Activated T-cell treated with anti-CD3 and anti-CD28 coated beads for 24 hours (primary cell): ENCODE results near the gene VMP1.
"Not testable (repeated sequence)": the region's sequence is repeated elsewhere in the genome, so short reads cannot be mapped to it uniquely, and the experiment has no call there.

Experiments
- DNase-seq: peaks from one replicate; pipeline ENCODE4 v3.0.0-alpha.2; 2020; ENCODE audit warnings: low read depth

VMP1 gene

GRCh38 chr17:59863616-59864015 is 156.2 kb downstream of the VMP1 start:
- no peak for DNase-seq

GRCh38 chr17:59869941-59870218 is 162.4 kb downstream of the VMP1 start:
- DNase-seq = no peak

GRCh38 chr17:59870482-59870881 is 163.0 kb downstream of the VMP1 start:
- DNase-seq = no peak

- DNase-seq = no peak
Measured at GRCh38 chr17:59872351-59872750, 164.9 kb downstream of the VMP1 start.

- not testable (repeated sequence) for DNase-seq
Measured at GRCh38 chr17:59873414-59873813, 166.0 kb downstream of the VMP1 start.

- no peak for DNase-seq
Measured at GRCh38 chr17:59874376-59874775, 166.9 kb downstream of the VMP1 start.

GRCh38 chr17:59876107-59876506 is 168.7 kb downstream of the VMP1 start:
- DNase-seq = no peak

GRCh38 chr17:59877965-59878364 is 170.5 kb downstream of the VMP1 start:
- DNase-seq = no peak

- no peak for DNase-seq
Measured at GRCh38 chr17:59878624-59879023, 171.2 kb downstream of the VMP1 start.

- no peak for DNase-seq
Measured at GRCh38 chr17:59884861-59885260, 177.4 kb downstream of the VMP1 start.

GRCh38 chr17:59888145-59888750 is 180.8 kb downstream of the VMP1 start:
- no peak for DNase-seq

- no peak for DNase-seq
Measured at GRCh38 chr17:59890720-59891119, 183.3 kb downstream of the VMP1 start.
